GM21576 (cell line): ENCODE results near the gene TRIM69.
"Not testable (repeated sequence)": the region's sequence is repeated elsewhere in the genome, so short reads cannot be mapped to it uniquely, and the experiment has no call there.

Experiments
- ATAC-seq: cut with Tn5 transposase; IDR thresholded peaks from one replicate; pipeline ENCODE4 v1.9.1; 2021; ENCODE audit warnings: mild to moderate bottlenecking, moderate library complexity; ENCODE audit not compliant: unreplicated experiment

Gene TRIM69

DNA sequence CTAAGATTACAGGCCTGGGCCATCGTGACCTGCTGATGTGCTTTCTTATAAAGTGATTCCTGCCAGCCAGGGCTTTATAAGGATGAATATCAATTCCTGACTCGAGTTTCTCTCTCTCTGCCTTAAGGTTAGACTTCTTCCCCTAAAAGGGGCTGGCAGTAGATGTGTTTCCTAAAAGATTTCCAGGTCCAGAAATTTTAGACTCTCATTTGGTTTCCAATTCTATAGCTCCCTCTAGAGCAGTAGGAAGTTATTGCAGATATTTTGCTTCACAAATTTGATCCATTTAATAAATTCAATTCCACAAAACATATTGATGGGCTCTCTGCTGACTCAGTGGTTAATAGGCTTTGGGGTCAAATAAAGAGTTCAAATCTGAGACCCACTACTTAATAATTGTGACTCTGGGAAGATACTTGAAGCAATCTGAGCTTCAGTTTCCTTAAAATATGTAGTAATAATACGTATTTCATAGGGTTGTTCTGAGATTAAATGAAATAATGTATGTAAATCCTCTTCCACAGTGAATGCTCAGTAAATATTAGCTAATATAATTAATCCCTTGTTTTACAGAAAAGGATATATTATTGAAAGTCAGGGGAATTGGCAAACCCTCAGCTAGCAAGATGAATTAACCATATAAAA, 2.1 kb downstream of the TRIM69 start:
- ATAC-seq: no peak

DNA sequence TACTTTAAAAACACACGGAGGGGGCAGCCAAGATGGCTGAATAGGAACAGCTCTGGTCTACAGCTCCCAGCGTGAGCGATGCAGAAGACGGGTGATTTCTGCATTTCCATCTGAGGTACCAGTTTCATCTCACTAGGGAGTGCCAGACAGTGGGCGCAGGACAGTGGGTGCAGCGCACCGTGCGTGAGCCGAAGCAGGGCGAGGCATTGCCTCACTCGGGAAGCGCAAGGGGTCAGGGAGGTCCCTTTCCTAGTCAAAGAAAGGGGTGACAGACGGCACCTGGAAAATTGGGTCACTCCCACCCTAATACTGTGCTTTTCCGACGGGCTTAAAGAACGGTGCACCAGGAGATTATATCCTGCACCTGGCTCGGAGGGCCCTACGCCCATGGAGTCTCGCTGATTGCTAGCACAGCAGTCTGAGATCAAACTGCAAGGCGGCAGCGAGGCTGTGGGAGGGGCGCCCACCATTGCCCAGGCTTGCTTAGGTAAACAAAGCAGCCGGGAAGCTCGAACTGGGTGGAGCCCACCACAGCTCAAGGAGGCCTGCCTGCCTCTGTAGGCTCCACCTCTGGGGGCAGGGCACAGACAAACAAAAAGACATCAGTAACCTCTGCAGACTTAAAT, 3.0 kb downstream of the TRIM69 start:
- not testable (repeated sequence) for ATAC-seq

GRCh38 chr15:44743454-44743853, 7.1 kb downstream of the TRIM69 start:
- not testable (repeated sequence) for ATAC-seq

- ATAC-seq: no peak
These were observed 17.0 kb downstream of the TRIM69 start for GRCh38 chr15:44753345-44753744.

DNA sequence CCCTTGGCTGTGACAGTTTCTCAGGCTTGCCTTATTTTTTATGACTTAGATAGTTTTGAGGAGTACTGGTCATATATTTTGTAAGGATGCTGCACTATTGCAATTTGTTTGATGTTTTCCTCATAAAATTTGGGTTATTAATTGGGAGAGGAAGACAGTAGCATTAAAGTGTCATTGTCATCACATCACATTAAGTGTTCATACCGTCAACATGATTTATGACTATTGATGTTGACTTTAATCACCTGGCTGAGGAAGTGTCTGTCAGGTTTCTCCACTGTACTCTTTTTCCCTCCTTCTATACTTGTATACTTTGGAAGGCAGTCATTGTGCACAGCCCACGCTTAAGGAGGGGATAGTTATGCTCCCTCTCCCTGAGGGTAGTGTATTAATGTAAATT, 26.9 kb downstream of the TRIM69 start:
- no peak for ATAC-seq

DNA sequence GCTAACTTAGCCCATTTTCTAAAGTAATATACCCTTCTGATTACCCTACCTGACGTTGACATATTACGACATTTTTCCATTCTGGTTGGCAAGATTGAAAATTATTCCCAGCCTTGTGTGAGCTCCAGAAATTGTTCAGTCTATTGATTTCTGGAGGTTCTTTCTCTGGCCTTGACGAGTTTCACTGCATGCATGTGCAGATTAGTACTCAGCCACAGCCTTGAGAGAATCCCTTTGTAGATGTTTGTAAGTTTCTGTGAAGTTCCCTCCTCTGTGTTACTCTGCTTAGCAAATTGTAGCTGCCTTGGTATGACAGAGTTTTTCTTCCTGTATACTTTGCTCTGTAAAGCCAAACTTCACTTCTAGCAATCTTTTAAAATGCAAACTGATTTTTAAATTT, 27.5 kb downstream of the TRIM69 start:
- no peak for ATAC-seq

DNA sequence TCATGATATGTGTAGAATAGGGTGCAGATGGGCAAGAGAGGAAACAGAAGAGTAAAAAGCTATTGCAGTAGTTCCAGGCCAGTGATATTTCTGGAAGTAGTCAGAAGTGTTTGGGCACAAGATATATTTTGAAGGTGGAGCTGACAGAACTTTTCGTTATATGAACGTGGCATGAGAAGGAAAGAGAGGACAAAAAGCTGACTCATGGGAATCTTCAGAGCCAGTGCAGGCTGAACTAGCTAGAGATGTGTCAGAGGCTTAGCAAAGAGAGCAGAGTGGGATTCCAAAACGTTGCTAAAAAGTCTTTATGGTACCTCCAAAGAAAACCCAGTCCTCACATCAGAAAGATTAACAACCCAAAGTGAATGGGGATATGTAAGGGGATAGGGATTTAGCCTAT, 28.7 kb downstream of the TRIM69 start:
- no peak for ATAC-seq

- no peak for ATAC-seq
These were observed 33.2 kb downstream of the TRIM69 start for GRCh38 chr15:44769521-44769920.

DNA sequence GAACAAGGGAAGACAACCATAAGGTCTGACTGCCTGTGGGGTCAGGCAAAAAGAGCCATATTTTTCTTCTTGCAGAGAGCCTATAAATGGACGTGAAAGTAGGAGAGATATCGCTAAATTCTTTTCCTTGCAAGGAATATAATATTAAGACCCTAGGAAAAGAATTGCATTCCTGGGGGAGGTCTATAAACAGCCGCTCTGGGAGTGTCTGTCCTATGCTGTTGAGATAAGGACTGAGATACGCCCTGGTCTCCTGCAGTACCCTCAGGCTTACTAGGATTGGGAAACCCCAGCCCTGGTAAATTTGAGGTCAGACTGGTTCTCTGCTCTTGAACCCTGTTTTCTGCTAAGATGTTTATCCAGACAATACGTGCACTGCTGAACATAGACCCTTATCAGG, 34.4 kb downstream of the TRIM69 start:
- not testable (repeated sequence) for ATAC-seq

DNA sequence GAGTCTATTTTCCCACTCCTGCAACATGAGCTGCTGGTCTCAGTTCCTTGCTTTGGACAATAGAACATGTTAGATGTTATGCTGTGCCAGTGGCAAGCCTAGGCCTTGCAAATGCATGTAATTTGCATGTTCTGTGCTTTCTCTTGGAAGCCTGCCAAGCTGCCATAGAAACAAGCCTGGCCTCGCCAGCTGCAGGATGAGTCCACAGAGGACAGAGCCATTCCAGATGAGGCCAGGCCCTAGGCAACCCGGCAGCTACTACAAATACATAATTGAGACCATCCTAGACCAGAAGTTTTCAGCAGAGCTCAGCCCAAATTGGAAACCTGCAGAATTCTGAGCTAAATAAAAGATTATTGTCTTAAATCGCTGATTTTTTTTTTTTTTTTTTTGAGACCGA, 39.6 kb downstream of the TRIM69 start:
- ATAC-seq: no peak

DNA sequence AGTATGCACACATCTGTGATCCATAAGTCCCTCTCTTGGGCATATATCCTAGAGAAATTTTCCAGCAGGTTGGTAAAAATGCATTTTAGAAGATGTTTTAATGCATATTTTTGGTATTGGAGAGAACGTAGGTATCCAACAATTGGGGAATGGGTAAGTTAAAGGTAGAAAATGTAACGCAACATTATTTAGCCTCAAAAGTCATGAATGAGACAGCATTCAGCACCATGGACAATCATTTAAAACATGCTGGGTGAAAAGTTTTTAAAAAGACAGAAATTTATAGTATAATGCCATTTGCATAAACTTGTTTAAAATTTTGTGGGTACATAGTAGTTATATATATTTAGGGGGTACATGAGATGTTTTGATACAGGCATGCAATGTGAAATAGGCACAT, 43.4 kb downstream of the TRIM69 start:
- ATAC-seq: no peak

GRCh38 chr15:44780608-44781007, 44.3 kb downstream of the TRIM69 start:
- no peak for ATAC-seq

DNA sequence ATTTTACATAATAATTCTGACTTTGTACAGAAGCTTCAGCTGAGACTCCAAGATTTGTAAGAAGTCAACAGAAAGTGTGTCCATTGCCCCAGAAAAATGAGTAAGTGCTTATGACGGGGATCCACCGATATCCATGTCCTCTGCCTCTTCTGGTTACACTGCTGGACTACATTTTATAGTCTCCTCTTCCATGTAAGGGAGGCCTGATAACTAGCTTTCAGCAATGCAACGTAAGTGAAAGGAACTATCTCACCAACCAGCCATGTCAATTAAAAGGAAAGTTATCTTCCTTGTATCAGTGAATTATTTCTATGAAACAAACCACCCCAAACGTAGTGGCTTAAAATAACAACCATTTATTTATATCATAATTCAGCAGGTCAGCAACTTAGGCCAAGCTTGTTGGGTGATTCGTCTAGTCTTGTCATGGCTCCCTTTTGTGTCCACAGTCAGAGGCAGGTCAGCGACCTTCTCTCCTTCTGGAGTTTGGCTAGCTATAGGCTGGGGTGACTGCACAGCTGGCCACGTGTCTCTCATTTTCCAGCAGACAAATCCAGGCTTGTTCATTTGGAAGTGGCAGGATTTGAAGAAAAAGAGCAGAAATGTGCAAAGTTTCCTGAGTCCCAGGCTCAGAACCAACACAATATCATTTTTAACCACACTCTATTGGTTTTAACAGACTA, 44.9 kb downstream of the TRIM69 start:
- ATAC-seq: no peak

- no peak for ATAC-seq
These were observed 46.2 kb downstream of the TRIM69 start for GRCh38 chr15:44782516-44782915.

DNA sequence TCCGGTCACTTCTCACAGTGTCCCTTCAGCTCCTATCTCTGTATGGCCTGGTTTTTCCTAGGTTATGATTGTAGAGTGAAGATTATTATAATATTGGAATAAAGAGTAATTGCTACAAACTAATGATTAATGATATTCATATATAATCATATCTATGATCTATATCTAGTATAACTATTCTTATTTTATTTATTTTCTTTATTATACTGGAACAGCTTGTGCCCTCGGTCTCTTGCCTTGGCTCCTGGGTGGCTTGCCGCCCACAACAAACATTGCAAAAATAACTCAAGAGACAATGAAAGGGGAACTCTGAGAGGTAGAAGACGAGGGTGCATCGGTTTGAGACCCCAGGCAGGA, 48.6 kb downstream of the TRIM69 start:
- ATAC-seq: not testable (repeated sequence)

DNA sequence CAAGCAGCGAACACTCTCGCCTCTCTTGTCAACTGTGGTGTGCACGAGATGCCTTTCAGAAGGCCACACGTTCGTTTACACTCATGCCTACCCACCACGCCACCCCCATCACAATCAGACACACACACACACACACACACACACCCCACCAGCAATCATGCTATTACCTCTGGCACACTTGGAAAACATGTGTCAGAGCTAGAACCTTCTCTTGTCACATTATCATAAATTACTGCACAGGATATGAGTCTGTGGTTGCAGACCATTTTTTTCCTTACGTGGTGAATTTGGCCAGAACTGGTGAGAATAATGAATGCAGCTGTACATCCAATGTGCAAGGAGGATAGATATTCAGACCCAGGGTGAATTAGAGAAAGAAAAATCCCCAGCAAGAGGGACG, 52.4 kb downstream of the TRIM69 start:
- no peak for ATAC-seq

DNA sequence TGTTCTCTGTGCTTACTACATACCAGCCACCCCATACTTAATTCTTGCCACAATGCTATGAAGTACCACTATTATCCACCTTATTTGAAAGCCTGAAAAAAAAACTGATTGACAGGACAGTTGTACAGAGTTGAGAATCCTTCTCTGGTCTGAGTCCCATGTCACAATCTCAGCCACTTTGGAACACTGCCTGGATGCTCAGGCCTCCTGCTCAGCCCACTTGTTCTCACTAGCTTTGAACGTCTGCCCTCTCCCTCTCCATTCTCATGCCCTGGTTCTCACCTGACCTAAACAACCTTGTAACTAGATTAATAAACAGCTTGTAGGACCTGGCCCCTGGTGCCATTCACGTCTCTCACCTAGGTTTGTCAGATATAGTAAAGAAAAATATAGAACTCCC, 53.9 kb downstream of the TRIM69 start:
- ATAC-seq: no peak

DNA sequence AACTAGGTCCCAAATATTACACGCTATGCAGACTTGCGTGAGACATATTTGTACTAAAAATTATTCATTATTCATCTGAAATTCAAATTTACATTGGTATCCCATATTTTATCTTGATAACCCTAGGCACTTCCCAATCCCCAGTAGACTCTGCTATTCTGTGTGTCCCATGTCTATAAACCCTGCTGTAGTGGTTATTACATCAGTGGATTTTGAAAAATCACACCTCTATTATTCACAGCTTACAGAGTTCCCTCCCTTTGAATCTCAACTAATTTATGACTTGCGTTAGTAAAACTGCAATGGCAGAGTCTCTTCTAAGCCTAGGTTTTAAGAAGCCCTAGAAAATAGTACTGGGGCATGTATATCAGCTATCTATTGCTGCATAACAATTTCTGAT, 54.3 kb downstream of the TRIM69 start:
- ATAC-seq: no peak

DNA sequence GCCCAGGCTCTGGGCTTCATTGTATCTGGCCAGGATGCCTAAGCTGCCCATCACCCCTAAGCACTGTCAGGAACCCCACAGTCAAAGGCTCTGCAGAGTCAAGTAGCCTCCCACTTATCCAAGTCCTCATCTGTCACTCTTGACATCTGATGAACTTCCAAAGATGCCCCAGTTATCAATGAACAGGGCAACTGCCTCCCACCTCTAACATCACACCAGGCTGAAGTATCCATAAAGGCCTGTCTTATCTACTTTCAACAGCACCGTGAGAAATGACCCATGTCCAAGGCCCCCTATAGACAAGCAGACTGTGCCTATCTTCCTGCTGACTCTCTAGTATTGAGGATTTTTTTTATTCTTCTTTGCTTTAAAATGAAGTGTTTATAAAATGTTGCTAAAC, 56.4 kb downstream of the TRIM69 start:
- no peak for ATAC-seq

DNA sequence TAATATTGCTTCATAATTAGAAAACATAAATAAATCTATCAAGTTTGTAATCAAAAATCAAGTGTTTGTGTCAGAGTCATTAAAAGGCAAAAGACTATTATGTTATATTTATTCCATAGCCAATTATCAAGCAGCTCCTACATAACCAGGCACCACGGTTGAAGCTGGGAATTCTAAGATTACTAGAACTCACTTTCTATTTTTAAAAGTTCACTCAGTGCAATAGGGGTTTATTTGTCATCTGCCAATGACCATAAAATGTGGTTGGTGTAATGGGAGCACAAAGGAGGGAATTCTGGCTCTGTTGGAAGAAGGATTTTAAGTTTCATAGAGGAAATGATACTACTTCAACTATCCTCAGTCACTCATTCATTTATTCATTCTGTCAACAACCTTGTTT, 57.7 kb downstream of the TRIM69 start:
- no peak for ATAC-seq

GRCh38 chr15:44796508-44796907, 60.2 kb downstream of the TRIM69 start:
- ATAC-seq: no peak

GRCh38 chr15:44798826-44799225, 62.5 kb downstream of the TRIM69 start:
- no peak for ATAC-seq
